Ectodermal cell (in vitro differentiated cells): ENCODE data around the gene POLR1E. TPM values are rescaled to one million over a fixed set of nuclear protein-coding genes. Genes with fewer than 3 reads are reported as not detected.

Experiments used
- H3K27ac ChIP-seq: 2 replicates; pipeline ENCODE4 v1.7.0; 2013; ENCODE audit warnings: mild to moderate bottlenecking, low read depth, low read length; ENCODE audit not compliant: insufficient read depth, poor library complexity, severe bottlenecking
- H3K27me3 ChIP-seq: 2 replicates; pipeline ENCODE4 v1.7.0; 2013; ENCODE audit warnings: mild to moderate bottlenecking, low read length; ENCODE audit not compliant: insufficient read depth, control insufficient read depth, poor library complexity, severe bottlenecking
- H3K36me3 ChIP-seq: one replicate; pipeline ENCODE4 v1.7.0; 2013; ENCODE audit warnings: low read length; ENCODE audit not compliant: control insufficient read depth, insufficient read depth
- H3K4me1 ChIP-seq: one replicate; pipeline ENCODE4 v1.7.0; 2013; ENCODE audit warnings: low read length; ENCODE audit not compliant: control insufficient read depth, insufficient read depth
- H3K4me3 ChIP-seq: 2 replicates; pipeline ENCODE4 v1.7.0; 2013; ENCODE audit warnings: low read depth, low read length, control low read depth; ENCODE audit not compliant: insufficient read depth
- H3K9me3 ChIP-seq: 2 replicates; pipeline ENCODE4 v1.7.0; 2013; ENCODE audit warnings: mild to moderate bottlenecking, low read length, moderate library complexity; ENCODE audit not compliant: control insufficient read depth
- WGBS, 2 experiments: methylation state at CpG; one replicate each; pipeline ENCODE4 v1.1.7; 2013; ENCODE audit warnings: missing lambda C conversion rate in 2 of 2; 5-methylcytosine and 5-hydroxymethylcytosine counted together
- polyA plus RNA-seq, 4 experiments: library from polyadenylated mRNA; stranded (reverse); fragments of 50-300 nt; gene quantifications; one replicate each; pipeline ENCODE4 v1.2.3, GENCODE V29; 2013

Gene POLR1E
- 40.9 TPM for polyA plus RNA-seq (2013, experiment 1 of 4)
- polyA plus RNA-seq (2013, experiment 2 of 4) = 42.6 TPM
- polyA plus RNA-seq (2013, experiment 3 of 4) = 27.3 TPM
- polyA plus RNA-seq (2013, experiment 4 of 4) = 33.3 TPM

- Histone ChIP-seq H3K27ac (no peak within 1 kb of the TSS), H3K36me3 (no peaks in the 10 kb centered on the region), H3K27me3 (no peaks in the 10 kb centered on the region), H3K9me3 (no peaks in the 10 kb centered on the region), H3K4me1 (peaks cover 10% of the 10 kb centered on the region), H3K4me3 (peak within 1 kb of the TSS; percentile 82)
- 8 to 9% methylated on average over 56 of the region's 56 CpGs for WGBS, 2 experiments
Observed at GRCh38 chr9:37485389-37486255, at the start of gene POLR1E. Gene POLR1E (plus strand): TSS chr9:37485948. CDS start chr9:37486048, 100 bp downstream.

GRCh38 chr9:37436540-37436939 lies 49.2 kb upstream of the POLR1E start:
- no peak overlapping the region for H3K4me3 ChIP-seq
- peaks cover 58% of the 10 kb centered on the region for H3K36me3 ChIP-seq
- no peak overlapping the region for H3K27ac ChIP-seq
- peaks cover 16% of the 10 kb centered on the region for H3K4me1 ChIP-seq
- H3K27me3 ChIP-seq = no peaks in the 10 kb centered on the region
- H3K9me3 ChIP-seq = no peaks in the 10 kb centered on the region
- 97% methylated on average over 5 of the region's 5 CpGs for WGBS, 2 experiments

GRCh38 chr9:37437010-37437409 lies 48.7 kb upstream of the POLR1E start:
- Histone ChIP-seq H3K4me1 (peaks cover 16% of the 10 kb centered on the region), H3K36me3 (peaks cover 63% of the 10 kb centered on the region), H3K27ac (no peak overlapping the region), H3K4me3 (no peak overlapping the region), H3K27me3 (no peaks in the 10 kb centered on the region), H3K9me3 (no peaks in the 10 kb centered on the region)
- 94 to 97% methylated on average over 6 of the region's 6 CpGs for WGBS, 2 experiments

- Histone ChIP-seq H3K27me3 (no peaks in the 10 kb centered on the region), H3K4me3 (no peak overlapping the region), H3K4me1 (peaks cover 16% of the 10 kb centered on the region), H3K27ac (no peak overlapping the region), H3K36me3 (peaks cover 69% of the 10 kb centered on the region), H3K9me3 (no peaks in the 10 kb centered on the region)
- 95% methylated on average over 4 of the region's 4 CpGs for WGBS, 2 experiments
Observed at GRCh38 chr9:37437621-37438020, 48.1 kb upstream of the POLR1E start.

- no peaks in the 10 kb centered on the region for H3K9me3 ChIP-seq
- H3K27me3 ChIP-seq = no peaks in the 10 kb centered on the region
- peaks cover 69% of the 10 kb centered on the region for H3K36me3 ChIP-seq
- peaks cover 9% of the 10 kb centered on the region for H3K4me1 ChIP-seq
- H3K4me3 ChIP-seq = no peak overlapping the region
- 92 to 96% methylated on average over 3 of the region's 3 CpGs for WGBS, 2 experiments
- H3K27ac ChIP-seq = no peak overlapping the region
Observed at GRCh38 chr9:37438359-37438758, 47.4 kb upstream of the POLR1E start.

GRCh38 chr9:37441776-37442370 lies 43.9 kb upstream of the POLR1E start:
- WGBS, 2 experiments = 96 to 98% methylated on average over 21 of the region's 21 CpGs
- Histone ChIP-seq H3K27ac (no peak overlapping the region), H3K36me3 (peaks cover 52% of the 10 kb centered on the region)

GRCh38 chr9:37442556-37442955 lies 43.2 kb upstream of the POLR1E start:
- H3K27me3 ChIP-seq = no peaks in the 10 kb centered on the region
- WGBS, 2 experiments = 96% methylated on average over 1 to 2 of the region's 2 CpGs
- peaks cover 47% of the 10 kb centered on the region for H3K36me3 ChIP-seq
- no peak overlapping the region for H3K27ac ChIP-seq
- no peaks in the 10 kb centered on the region for H3K4me1 ChIP-seq
- H3K9me3 ChIP-seq = no peaks in the 10 kb centered on the region
- H3K4me3 ChIP-seq = no peak overlapping the region

More at GRCh38 chr9:37441776-37442370, 43.9 kb upstream of the POLR1E start:
- H3K9me3 ChIP-seq = no peaks in the 10 kb centered on the region
- no peak overlapping the region for H3K4me3 ChIP-seq
- H3K27me3 ChIP-seq = no peaks in the 10 kb centered on the region
- H3K4me1 ChIP-seq = no peaks in the 10 kb centered on the region

- Histone ChIP-seq H3K36me3 (peaks cover 41% of the 10 kb centered on the region), H3K4me1 (no peaks in the 10 kb centered on the region), H3K27ac (no peak overlapping the region), H3K27me3 (no peaks in the 10 kb centered on the region), H3K9me3 (no peaks in the 10 kb centered on the region), H3K4me3 (no peak overlapping the region)
- WGBS, 2 experiments = 93 to 96% methylated on average over 5 of the region's 5 CpGs
Observed at GRCh38 chr9:37443566-37443965, 42.2 kb upstream of the POLR1E start.

GRCh38 chr9:37444890-37445289 lies 40.9 kb upstream of the POLR1E start:
- Histone ChIP-seq H3K9me3 (no peaks in the 10 kb centered on the region), H3K4me1 (no peaks in the 10 kb centered on the region), H3K27me3 (no peaks in the 10 kb centered on the region), H3K27ac (no peak overlapping the region), H3K36me3 (peaks cover 30% of the 10 kb centered on the region), H3K4me3 (no peak overlapping the region)
- 100% methylated on average over 2 of the region's 2 CpGs; no CpG with 5 or more reads in 1 of the 2 experiments for WGBS, 2 experiments

GRCh38 chr9:37445832-37446231 lies 39.9 kb upstream of the POLR1E start:
- Histone ChIP-seq H3K4me1 (no peaks in the 10 kb centered on the region), H3K36me3 (peaks cover 21% of the 10 kb centered on the region), H3K9me3 (no peaks in the 10 kb centered on the region), H3K27me3 (no peaks in the 10 kb centered on the region), H3K4me3 (no peak overlapping the region), H3K27ac (no peak overlapping the region)
- 92 to 95% methylated on average over 5 of the region's 6 CpGs for WGBS, 2 experiments
